GM12873 (cell line): ENCODE data around the gene PLA2G10.

ENCODE experiments used
- TF ChIP-seq, protein P1 (sequence below): IDR thresholded peaks from 2 replicates; pipeline ENCODE4 v1.5.1; 2012; ENCODE audit warnings: low read depth, mild to moderate bottlenecking, moderate library complexity, low read length, control low read depth; ENCODE audit not compliant: insufficient read depth; ENCODE audit errors: missing control alignments

Gene PLA2G10

DNA sequence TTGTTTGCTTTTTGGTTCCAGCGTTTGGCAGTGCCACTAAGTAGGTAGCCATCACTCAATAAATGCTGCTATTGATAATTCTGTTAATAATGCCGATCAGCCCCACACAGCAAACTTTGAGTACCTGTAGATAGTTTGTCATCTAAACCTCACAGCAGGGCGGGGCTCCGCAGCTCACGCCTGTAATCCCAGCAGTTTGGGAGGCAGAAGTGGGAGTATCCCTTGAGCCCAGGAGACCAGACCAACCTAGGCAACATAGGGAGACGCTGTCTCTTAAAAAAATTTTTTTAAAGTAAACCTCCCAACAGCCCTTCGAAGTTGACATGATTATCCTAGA lies 59.8 kb downstream of the PLA2G10 start:
- TF ChIP-seq, protein P1, sequence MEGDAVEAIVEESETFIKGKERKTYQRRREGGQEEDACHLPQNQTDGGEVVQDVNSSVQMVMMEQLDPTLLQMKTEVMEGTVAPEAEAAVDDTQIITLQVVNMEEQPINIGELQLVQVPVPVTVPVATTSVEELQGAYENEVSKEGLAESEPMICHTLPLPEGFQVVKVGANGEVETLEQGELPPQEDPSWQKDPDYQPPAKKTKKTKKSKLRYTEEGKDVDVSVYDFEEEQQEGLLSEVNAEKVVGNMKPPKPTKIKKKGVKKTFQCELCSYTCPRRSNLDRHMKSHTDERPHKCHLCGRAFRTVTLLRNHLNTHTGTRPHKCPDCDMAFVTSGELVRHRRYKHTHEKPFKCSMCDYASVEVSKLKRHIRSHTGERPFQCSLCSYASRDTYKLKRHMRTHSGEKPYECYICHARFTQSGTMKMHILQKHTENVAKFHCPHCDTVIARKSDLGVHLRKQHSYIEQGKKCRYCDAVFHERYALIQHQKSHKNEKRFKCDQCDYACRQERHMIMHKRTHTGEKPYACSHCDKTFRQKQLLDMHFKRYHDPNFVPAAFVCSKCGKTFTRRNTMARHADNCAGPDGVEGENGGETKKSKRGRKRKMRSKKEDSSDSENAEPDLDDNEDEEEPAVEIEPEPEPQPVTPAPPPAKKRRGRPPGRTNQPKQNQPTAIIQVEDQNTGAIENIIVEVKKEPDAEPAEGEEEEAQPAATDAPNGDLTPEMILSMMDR, result no peak

- TF ChIP-seq, protein P1, result no peak
Observed at GRCh38 chr16:14632693-14633569, 61.2 kb downstream of the PLA2G10 start, which contains the start of gene BFAR. TSS of gene BFAR (plus strand) at chr16:14632951. CDS start at chr16:14644347, 11,396 bp downstream.

GRCh38 chr16:14629919-14630619 lies 64.0 kb downstream of the PLA2G10 start, which contains the start of gene PARN:
TSS of gene PARN (minus strand) at chr16:14630260. CDS start at chr16:14630125, 135 bp downstream.
- TF ChIP-seq, protein P1, result no peak

GRCh38 chr16:14629612-14629918 lies 64.5 kb downstream of the PLA2G10 start:
- TF ChIP-seq, protein P1, result no peak

DNA sequence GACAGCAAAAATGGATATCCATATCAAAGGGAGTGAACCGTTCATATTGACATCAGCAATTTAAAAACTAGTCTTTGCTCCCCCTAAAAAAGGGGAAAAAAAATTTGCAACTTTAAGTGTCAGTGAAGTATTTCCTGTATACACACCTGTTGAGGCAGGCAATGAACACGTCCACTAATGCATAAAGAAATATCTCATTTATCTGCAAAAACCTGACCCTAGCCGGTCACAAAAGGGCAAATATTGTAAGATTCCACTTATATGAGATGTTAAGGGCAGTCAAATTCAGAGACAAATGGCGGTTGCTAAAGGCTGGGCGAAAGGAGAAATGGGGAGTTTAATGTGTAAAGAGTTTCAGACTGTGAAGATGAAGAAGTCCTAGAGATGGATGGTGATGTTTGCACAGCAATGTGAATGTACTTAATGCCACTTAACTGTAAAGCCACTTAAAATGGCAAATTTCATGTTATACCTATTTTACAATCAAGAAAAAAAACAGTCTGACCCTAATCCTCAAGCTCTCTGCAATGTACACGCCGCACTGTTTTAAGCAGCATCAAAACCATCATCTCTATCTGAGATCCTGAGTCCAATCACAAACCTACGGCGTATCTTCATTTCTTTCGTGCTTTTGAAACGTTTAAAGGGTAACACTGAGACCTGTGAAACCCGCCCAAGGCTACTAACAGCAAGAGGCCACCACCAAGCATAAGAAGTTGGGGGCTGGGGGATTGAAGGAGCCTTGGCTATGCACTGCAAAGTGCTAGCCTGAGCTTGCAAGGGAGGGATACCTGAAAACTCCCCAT lies 65.1 kb downstream of the PLA2G10 start:
- TF ChIP-seq, protein P1, result no peak

DNA sequence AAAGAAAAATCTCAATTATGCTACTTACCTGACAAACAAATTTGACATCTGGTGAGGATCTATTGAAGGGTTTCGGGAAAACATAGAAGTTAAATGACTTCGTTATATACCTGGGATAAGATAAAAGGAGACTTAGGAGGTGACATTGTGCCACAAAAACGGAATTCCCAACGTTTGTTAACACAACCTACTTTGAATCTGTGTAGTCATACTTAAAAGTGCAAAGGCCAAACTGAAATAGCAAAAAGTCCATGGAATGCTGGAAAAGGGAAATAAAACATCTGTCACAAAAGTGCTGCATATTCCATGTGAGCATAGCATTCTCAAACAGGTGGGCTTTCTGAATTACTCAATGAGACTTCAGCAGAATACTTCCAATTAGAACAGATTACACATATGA lies 67.0 kb downstream of the PLA2G10 start:
- TF ChIP-seq, protein P1, result no peak
